Measurements from ENCODE around the gene CRLF1.

- TF ChIP-seq CTCF (IDR thresholded peaks at IDR 0.05) = no peak
- no peak for TF ChIP-seq EP300 (IDR thresholded peaks at IDR 0.05)
- TF ChIP-seq POLR2A (IDR thresholded peaks at IDR 0.05) = no peak
These were observed 3.6 kb upstream of the CRLF1 start for GRCh38 chr19:18610245-18610555.
